ENCODE results near the gene SPEF2. TPM values are rescaled to one million over a fixed set of nuclear protein-coding genes. Genes with fewer than 3 reads are reported as not detected.

SPEF2 gene
- total and polyA plus RNA-seq, 2 donors, result 5.5 to 8.6 TPM

DNA sequence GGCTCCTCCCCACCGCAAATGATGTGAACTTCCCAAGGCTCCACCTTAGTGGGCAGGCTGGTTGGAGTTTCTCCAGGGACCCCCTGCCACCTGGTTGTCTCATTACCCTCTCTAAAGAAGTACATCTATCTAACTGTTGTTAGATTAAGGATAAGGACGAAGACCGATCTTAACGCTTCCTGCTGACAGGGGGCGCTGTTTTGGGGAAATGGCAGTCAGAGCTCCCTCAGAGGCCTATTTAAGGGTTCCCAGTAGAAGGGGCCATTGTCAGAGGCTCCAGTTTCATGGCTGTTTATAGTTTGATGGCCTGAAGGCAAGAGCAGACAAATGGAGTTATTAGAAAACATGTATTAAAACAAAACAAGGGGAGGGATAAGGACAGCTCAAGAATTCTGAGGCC, 100.1 kb downstream of the SPEF2 start:
- H3K27ac ChIP-seq (ENCODE audit: low read depth in 1 of 2, low read length in 1 of 2), result no peak overlapping the region

DNA sequence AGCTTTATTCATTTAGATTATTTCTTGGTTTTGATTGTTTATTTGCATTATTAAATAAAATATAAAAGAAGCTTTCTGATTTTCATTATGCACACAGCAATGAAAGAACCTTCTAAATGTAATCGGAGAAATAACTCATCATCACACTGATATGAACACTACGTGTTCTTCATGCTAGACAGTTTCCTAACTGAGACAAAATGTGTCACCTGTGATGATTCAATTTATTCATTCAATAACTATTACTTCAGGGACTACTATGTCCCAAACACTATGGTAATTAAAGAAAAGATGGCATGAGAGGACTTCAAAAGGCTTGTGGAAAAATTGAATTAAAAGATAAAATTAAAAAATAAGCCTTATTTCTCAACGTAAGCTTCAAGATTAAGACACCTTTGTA, 118.1 kb downstream of the SPEF2 start:
- Histone ChIP-seq H3K9me3 (ENCODE audit: control insufficient read depth in 2 of 2, insufficient read depth in 1 of 2, low read length in 1 of 2) (no peaks in the 10 kb centered on the region), H3K36me3 (ENCODE audit: control insufficient read depth in 2 of 2, insufficient read depth in 2 of 2, low read length in 1 of 2) (no peaks in the 10 kb centered on the region), H3K4me3 (ENCODE audit: low read length in 2 of 2) (no peak overlapping the region), H3K4me1 (ENCODE audit: control insufficient read depth in 2 of 2, insufficient read depth in 2 of 2, low read length in 2 of 2) (no peaks in the 10 kb centered on the region), H3K27ac (ENCODE audit: low read depth in 1 of 2, low read length in 1 of 2) (no peak overlapping the region), H3K27me3 (ENCODE audit: control insufficient read depth in 2 of 2, insufficient read depth in 1 of 2, low read length in 1 of 2) (no peaks in the 10 kb centered on the region)
- no peak for DNase-seq (ENCODE audit: low read depth in 6 of 9, low spot score in 9 of 9)
- WGBS, result 97% methylated on average over 3 of the region's 3 CpGs

More for the DNA sequence above, 100.1 kb downstream of the SPEF2 start:
- H3K4me1 ChIP-seq (ENCODE audit: control insufficient read depth in 2 of 2, insufficient read depth in 2 of 2, low read length in 2 of 2), result no peaks in the 10 kb centered on the region
- no peaks in the 10 kb centered on the region for H3K27me3 ChIP-seq (ENCODE audit: control insufficient read depth in 2 of 2, insufficient read depth in 1 of 2, low read length in 1 of 2)
- DNase-seq (ENCODE audit: low read depth in 6 of 9, low spot score in 9 of 9), result no peak
- no peaks in the 10 kb centered on the region for H3K36me3 ChIP-seq (ENCODE audit: control insufficient read depth in 2 of 2, insufficient read depth in 2 of 2, low read length in 1 of 2)
- 80% methylated on average over 5 of the region's 5 CpGs for WGBS
- H3K4me3 ChIP-seq (ENCODE audit: low read length in 2 of 2), result no peak overlapping the region
- H3K9me3 ChIP-seq (ENCODE audit: control insufficient read depth in 2 of 2, insufficient read depth in 1 of 2, low read length in 1 of 2), result no peaks in the 10 kb centered on the region

DNA sequence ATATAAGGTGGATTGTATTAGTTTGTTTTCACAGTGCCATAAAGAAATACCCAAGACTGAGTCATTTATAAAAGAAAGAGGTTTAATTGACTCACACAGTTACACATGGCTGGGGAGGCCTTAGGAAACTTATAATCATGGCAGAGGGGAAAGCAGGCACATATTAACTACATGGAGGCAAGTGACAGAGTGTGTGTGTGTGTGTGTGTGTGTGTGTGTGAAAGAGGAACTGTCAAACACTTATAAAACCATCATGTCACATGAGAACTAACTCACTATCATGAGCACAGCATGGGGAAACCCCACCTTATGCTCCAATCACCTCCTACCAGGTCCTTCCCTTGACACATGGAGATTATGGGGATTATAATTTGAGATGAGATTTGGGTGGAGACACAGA, 118.6 kb downstream of the SPEF2 start:
- H3K9me3 ChIP-seq (ENCODE audit: control insufficient read depth in 2 of 2, insufficient read depth in 1 of 2, low read length in 1 of 2), result no peaks in the 10 kb centered on the region
- no peaks in the 10 kb centered on the region for H3K4me1 ChIP-seq (ENCODE audit: control insufficient read depth in 2 of 2, insufficient read depth in 2 of 2, low read length in 2 of 2)
- no peak overlapping the region for H3K4me3 ChIP-seq (ENCODE audit: low read length in 2 of 2)
- H3K27me3 ChIP-seq (ENCODE audit: control insufficient read depth in 2 of 2, insufficient read depth in 1 of 2, low read length in 1 of 2), result no peaks in the 10 kb centered on the region
- no peak overlapping the region for H3K27ac ChIP-seq (ENCODE audit: low read depth in 1 of 2, low read length in 1 of 2)
- no peak for DNase-seq (ENCODE audit: low read depth in 6 of 9, low spot score in 9 of 9)
- H3K36me3 ChIP-seq (ENCODE audit: control insufficient read depth in 2 of 2, insufficient read depth in 2 of 2, low read length in 1 of 2), result no peaks in the 10 kb centered on the region

DNA sequence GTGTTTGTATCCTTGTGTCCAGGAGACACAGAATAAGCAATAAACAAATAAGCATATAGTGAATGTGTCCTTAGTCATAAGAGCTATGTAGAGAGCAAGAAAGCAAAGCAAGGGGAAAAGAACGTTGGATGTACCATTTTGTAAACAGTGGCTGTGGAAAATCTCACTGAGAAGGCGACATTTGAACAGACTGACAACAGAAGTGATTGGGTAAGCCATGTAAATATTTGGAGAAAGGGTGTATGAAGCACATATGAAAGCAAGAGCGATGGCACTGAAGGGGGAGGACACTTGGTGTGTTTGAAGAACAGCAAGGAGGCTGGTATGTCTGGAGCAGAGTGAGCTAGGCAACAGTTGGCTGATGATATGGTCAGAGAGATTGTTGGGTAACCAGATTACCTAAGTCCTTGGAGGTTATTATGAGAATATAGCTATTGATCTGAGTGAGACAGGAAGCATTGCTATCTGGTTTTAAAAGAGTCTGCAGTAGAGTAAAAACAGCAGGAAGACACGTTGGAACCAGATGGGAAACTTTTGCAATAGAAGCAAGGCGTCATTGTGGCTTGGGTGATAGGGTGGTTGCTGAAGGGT, 123.6 kb downstream of the SPEF2 start:
- H3K27me3 ChIP-seq (ENCODE audit: control insufficient read depth in 2 of 2, insufficient read depth in 1 of 2, low read length in 1 of 2), result no peaks in the 10 kb centered on the region
- H3K9me3 ChIP-seq (ENCODE audit: control insufficient read depth in 2 of 2, insufficient read depth in 1 of 2, low read length in 1 of 2), result no peaks in the 10 kb centered on the region
- H3K27ac ChIP-seq (ENCODE audit: low read depth in 1 of 2, low read length in 1 of 2), result no peak overlapping the region
- 93% methylated on average over 5 of the region's 5 CpGs for WGBS
- no peak for DNase-seq (ENCODE audit: low read depth in 6 of 9, low spot score in 9 of 9)
- no peaks in the 10 kb centered on the region for H3K36me3 ChIP-seq (ENCODE audit: control insufficient read depth in 2 of 2, insufficient read depth in 2 of 2, low read length in 1 of 2)
- H3K4me3 ChIP-seq (ENCODE audit: low read length in 2 of 2), result no peak overlapping the region
- H3K4me1 ChIP-seq (ENCODE audit: control insufficient read depth in 2 of 2, insufficient read depth in 2 of 2, low read length in 2 of 2), result no peaks in the 10 kb centered on the region

DNA sequence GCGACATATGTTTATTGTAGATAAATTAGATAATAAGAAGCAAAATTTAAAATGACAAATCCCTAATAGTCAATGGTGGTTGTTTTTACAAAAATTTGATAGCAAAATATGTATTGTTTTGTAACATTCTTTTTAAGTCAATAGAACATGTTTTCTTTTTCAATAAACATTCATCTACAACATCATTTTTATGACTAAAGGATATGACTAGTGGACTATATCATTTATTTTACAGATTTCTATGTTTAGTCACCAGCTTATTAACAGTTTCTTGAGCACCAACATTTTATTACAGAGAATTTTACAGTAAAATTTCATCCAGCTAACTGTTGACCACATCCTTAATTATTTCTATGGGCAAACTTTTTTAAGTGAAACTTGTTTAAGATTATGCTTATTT, 124.3 kb downstream of the SPEF2 start:
- H3K27me3 ChIP-seq (ENCODE audit: control insufficient read depth in 2 of 2, insufficient read depth in 1 of 2, low read length in 1 of 2), result no peaks in the 10 kb centered on the region
- no peak overlapping the region for H3K27ac ChIP-seq (ENCODE audit: low read depth in 1 of 2, low read length in 1 of 2)
- H3K9me3 ChIP-seq (ENCODE audit: control insufficient read depth in 2 of 2, insufficient read depth in 1 of 2, low read length in 1 of 2), result no peaks in the 10 kb centered on the region
- 97% methylated on average over 1 of the region's 1 CpG for WGBS
- no peaks in the 10 kb centered on the region for H3K4me1 ChIP-seq (ENCODE audit: control insufficient read depth in 2 of 2, insufficient read depth in 2 of 2, low read length in 2 of 2)
- no peak overlapping the region for H3K4me3 ChIP-seq (ENCODE audit: low read length in 2 of 2)
- no peak for DNase-seq (ENCODE audit: low read depth in 6 of 9, low spot score in 9 of 9)
- H3K36me3 ChIP-seq (ENCODE audit: control insufficient read depth in 2 of 2, insufficient read depth in 2 of 2, low read length in 1 of 2), result no peaks in the 10 kb centered on the region

DNA sequence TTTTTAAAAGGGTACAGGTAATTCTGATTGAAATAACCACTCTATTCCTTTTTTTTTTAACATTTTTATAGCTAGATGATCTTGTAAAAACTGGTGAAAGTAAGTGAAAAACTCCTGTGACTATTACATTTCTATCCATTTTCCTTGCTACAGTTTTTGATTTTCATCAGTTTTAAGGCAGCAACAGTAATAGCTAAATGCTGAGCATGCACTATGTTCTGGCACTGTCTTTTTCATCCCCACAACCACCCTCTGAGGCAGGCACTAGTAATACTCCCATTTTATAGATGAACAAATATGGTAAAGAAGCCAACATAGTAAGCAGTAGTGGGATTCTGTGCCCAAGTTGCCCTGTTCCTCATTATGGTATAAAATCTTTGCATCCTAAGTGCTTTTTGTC, 126.0 kb downstream of the SPEF2 start:
- Histone ChIP-seq H3K36me3 (ENCODE audit: control insufficient read depth in 2 of 2, insufficient read depth in 2 of 2, low read length in 1 of 2) (no peaks in the 10 kb centered on the region), H3K4me1 (ENCODE audit: control insufficient read depth in 2 of 2, insufficient read depth in 2 of 2, low read length in 2 of 2) (no peaks in the 10 kb centered on the region), H3K4me3 (ENCODE audit: low read length in 2 of 2) (no peak overlapping the region)

DNA sequence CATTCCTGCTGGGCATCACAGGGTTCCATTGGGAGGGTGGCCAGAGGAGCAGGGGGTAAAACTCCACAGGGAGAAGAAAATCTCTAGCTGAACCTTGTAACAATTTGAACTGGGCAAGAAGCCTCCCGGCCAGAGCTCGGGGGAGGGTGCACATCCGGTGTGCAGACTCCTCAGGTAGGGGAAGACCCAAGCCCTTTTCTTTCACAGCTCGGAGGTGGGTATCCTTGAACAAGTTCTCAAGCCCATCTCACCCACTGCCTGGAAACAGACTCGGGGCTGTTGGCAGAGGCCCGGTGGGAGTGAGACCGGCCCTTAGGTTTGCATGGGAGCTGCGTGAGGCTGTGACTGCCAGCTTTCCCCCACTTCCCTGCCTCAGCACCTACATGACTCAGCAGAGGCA, 127.5 kb downstream of the SPEF2 start:
- Histone ChIP-seq H3K36me3 (ENCODE audit: control insufficient read depth in 2 of 2, insufficient read depth in 2 of 2, low read length in 1 of 2) (no peaks in the 10 kb centered on the region), H3K27me3 (ENCODE audit: control insufficient read depth in 2 of 2, insufficient read depth in 1 of 2, low read length in 1 of 2) (no peaks in the 10 kb centered on the region), H3K9me3 (ENCODE audit: control insufficient read depth in 2 of 2, insufficient read depth in 1 of 2, low read length in 1 of 2) (no peaks in the 10 kb centered on the region), H3K27ac (ENCODE audit: low read depth in 1 of 2, low read length in 1 of 2) (no peak overlapping the region), H3K4me3 (ENCODE audit: low read length in 2 of 2) (no peak overlapping the region), H3K4me1 (ENCODE audit: control insufficient read depth in 2 of 2, insufficient read depth in 2 of 2, low read length in 2 of 2) (no peaks in the 10 kb centered on the region)
- DNase-seq (ENCODE audit: low read depth in 6 of 9, low spot score in 9 of 9), result no peak
- 96% methylated on average over 8 of the region's 8 CpGs for WGBS

More for the DNA sequence above, 126.0 kb downstream of the SPEF2 start:
- no peak for DNase-seq (ENCODE audit: low read depth in 6 of 9, low spot score in 9 of 9)
- Histone ChIP-seq H3K27me3 (ENCODE audit: control insufficient read depth in 2 of 2, insufficient read depth in 1 of 2, low read length in 1 of 2) (no peaks in the 10 kb centered on the region), H3K27ac (ENCODE audit: low read depth in 1 of 2, low read length in 1 of 2) (no peak overlapping the region), H3K9me3 (ENCODE audit: control insufficient read depth in 2 of 2, insufficient read depth in 1 of 2, low read length in 1 of 2) (no peaks in the 10 kb centered on the region)

DNA sequence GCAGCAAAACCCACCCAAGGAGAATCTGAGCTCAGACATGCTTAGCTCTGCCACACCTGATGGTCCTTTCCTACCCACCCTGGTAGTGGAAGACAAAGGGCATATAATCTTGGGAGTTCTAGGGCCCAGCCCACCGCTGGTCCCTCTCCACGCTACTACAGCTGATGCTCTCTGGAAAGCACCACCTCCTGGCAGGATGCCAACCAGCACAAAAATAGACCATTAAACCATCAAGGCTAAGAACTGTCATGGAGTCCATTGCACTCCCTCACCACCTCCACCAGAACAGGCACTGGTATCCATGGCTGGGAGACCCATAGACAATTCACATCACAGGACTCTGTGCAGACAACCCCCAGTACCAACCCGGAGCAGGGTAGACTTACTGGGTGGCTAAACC, 128.0 kb downstream of the SPEF2 start:
- H3K27ac ChIP-seq (ENCODE audit: low read depth in 1 of 2, low read length in 1 of 2), result no peak overlapping the region
- no peaks in the 10 kb centered on the region for H3K9me3 ChIP-seq (ENCODE audit: control insufficient read depth in 2 of 2, insufficient read depth in 1 of 2, low read length in 1 of 2)
- no peak overlapping the region for H3K4me3 ChIP-seq (ENCODE audit: low read length in 2 of 2)
- 93% methylated on average over 3 of the region's 3 CpGs for WGBS
- no peaks in the 10 kb centered on the region for H3K36me3 ChIP-seq (ENCODE audit: control insufficient read depth in 2 of 2, insufficient read depth in 2 of 2, low read length in 1 of 2)
- no peaks in the 10 kb centered on the region for H3K27me3 ChIP-seq (ENCODE audit: control insufficient read depth in 2 of 2, insufficient read depth in 1 of 2, low read length in 1 of 2)
- H3K4me1 ChIP-seq (ENCODE audit: control insufficient read depth in 2 of 2, insufficient read depth in 2 of 2, low read length in 2 of 2), result no peaks in the 10 kb centered on the region
- DNase-seq (ENCODE audit: low read depth in 6 of 9, low spot score in 9 of 9), result no peak

DNA sequence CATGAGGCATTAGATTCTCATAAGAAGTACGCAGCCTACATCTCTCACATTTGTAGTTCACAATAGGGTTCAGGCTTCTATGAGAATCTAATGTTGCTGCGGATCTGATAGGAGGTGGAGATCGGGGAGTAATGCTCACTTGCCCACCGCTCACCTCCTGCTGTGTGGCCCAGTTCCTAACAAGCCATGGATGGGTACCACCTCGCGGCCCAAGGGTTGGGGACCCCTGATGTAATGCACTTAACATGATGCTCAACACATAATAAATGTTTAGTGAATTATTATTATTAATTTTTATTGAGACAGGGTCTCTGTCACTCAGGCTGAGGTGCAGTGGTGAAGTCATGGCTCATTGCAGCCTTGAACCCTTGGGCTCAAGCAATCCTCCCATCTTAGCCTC, 134.3 kb downstream of the SPEF2 start:
- DNase-seq (ENCODE audit: low read depth in 6 of 9, low spot score in 9 of 9), result no peak
- Histone ChIP-seq H3K4me1 (ENCODE audit: control insufficient read depth in 2 of 2, insufficient read depth in 2 of 2, low read length in 2 of 2) (no peaks in the 10 kb centered on the region), H3K4me3 (ENCODE audit: low read length in 2 of 2) (no peak overlapping the region), H3K27ac (ENCODE audit: low read depth in 1 of 2, low read length in 1 of 2) (no peak overlapping the region), H3K36me3 (ENCODE audit: control insufficient read depth in 2 of 2, insufficient read depth in 2 of 2, low read length in 1 of 2) (no peaks in the 10 kb centered on the region), H3K9me3 (ENCODE audit: control insufficient read depth in 2 of 2, insufficient read depth in 1 of 2, low read length in 1 of 2) (no peaks in the 10 kb centered on the region), H3K27me3 (ENCODE audit: control insufficient read depth in 2 of 2, insufficient read depth in 1 of 2, low read length in 1 of 2) (no peaks in the 10 kb centered on the region)
- WGBS, result 98% methylated on average over 6 of the region's 6 CpGs

DNA sequence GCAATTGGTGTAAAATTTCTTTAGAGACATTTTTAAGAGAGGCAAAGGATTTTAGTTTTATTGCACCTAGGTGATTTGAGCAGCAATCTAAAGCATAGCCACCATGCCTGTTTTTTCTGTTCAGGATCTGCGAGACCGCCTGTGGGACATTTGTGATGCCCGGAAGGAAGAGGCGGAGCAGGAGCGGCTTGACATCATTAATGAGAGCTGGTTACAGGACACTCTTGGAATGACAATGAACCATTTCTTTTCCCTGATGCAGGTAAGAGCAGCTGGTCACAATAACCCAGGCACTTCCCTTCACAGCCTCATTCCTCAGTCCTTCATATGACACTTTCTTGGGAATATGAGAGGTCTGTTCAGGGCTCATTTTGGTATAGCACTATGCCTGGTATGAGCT, 135.8 kb downstream of the SPEF2 start:
- H3K36me3 ChIP-seq (ENCODE audit: control insufficient read depth in 2 of 2, insufficient read depth in 2 of 2, low read length in 1 of 2), result no peaks in the 10 kb centered on the region
- DNase-seq (ENCODE audit: low read depth in 6 of 9, low spot score in 9 of 9), result no peak
- H3K27ac ChIP-seq (ENCODE audit: low read depth in 1 of 2, low read length in 1 of 2), result no peak overlapping the region
- no peaks in the 10 kb centered on the region for H3K9me3 ChIP-seq (ENCODE audit: control insufficient read depth in 2 of 2, insufficient read depth in 1 of 2, low read length in 1 of 2)
- no peaks in the 10 kb centered on the region for H3K4me1 ChIP-seq (ENCODE audit: control insufficient read depth in 2 of 2, insufficient read depth in 2 of 2, low read length in 2 of 2)
- H3K27me3 ChIP-seq (ENCODE audit: control insufficient read depth in 2 of 2, insufficient read depth in 1 of 2, low read length in 1 of 2), result no peaks in the 10 kb centered on the region
- H3K4me3 ChIP-seq (ENCODE audit: low read length in 2 of 2), result no peak overlapping the region
- 98% methylated on average over 5 of the region's 5 CpGs for WGBS

All from thymus (tissue), 11 donors.